ENCODE results near the gene SLC35F2. TPM values are rescaled to one million over a fixed set of nuclear protein-coding genes. Genes with fewer than 3 reads are reported as not detected.

Gene SLC35F2
- total and polyA plus RNA-seq, 10 donors = 5.0 to 9.1 (median 6.7) TPM

- peak overlapping the region in 2 of 8 donors; percentile 11 to 18 for H3K27ac ChIP-seq
- TF ChIP-seq POLR2A (IDR thresholded peaks at IDR 0.05) (no peak), CTCF (IDR thresholded peaks at IDR 0.05 in 8 of 11, conservative IDR thresholded peaks at IDR 0.05 in 3 of 11) (no peak), POLR2AphosphoS5 (IDR thresholded peaks at IDR 0.05) (no peak)
- intact Hi-C loops (cut with DNase I; ENCODE audit: low total_unique reads) = no loop called here
- H3K4me1 ChIP-seq = peaks cover 4 to 38% (median 20%) of the 10 kb centered on the region in 6 donors
- H3K9me3 ChIP-seq = no peaks in the 10 kb centered on the region
- peak overlapping the region in 2 of 8 donors; percentile 69 to 89 for H3K4me3 ChIP-seq
- 33 to 59% (median 45%) methylated on average over 7 of the region's 7 CpGs for WGBS, 5 donors
- no peaks in the 10 kb centered on the region for H3K36me3 ChIP-seq
- H3K27me3 ChIP-seq (replicated peaks in 1 of 7) = peaks cover 0 to 12% (median 0%) of the 10 kb centered on the region in 7 donors
- DNase-seq = no peak
Observed at GRCh38 chr11:107856981-107857517, 1.5 kb downstream of the SLC35F2 start.

- H3K36me3 ChIP-seq = no peaks in the 10 kb centered on the region
- 73 to 77% (median 74%) methylated on average over 10 of the region's 10 CpGs for WGBS, 5 donors
Observed at GRCh38 chr11:107856180-107856980, 2.2 kb downstream of the SLC35F2 start.

GRCh38 chr11:107853070-107853469, 5.5 kb downstream of the SLC35F2 start:
- Histone ChIP-seq H3K4me3 (no peak overlapping the region), H3K27me3 (replicated peaks in 1 of 7) (peaks cover 0 to 5% (median 0%) of the 10 kb centered on the region in 7 donors), H3K9me3 (no peaks in the 10 kb centered on the region), H3K36me3 (no peaks in the 10 kb centered on the region), H3K27ac (no peak overlapping the region), H3K4me1 (peaks cover 4 to 23% (median 10%) of the 10 kb centered on the region in 6 donors)
- intact Hi-C loops (cut with DNase I; ENCODE audit: low total_unique reads) = no loop called here
- no peak for TF ChIP-seq CTCF (IDR thresholded peaks at IDR 0.05 in 8 of 11, conservative IDR thresholded peaks at IDR 0.05 in 3 of 11)
- no peak for TF ChIP-seq POLR2AphosphoS5 (IDR thresholded peaks at IDR 0.05)
- no peak for TF ChIP-seq POLR2A (IDR thresholded peaks at IDR 0.05)
- 94 to 100% (median 95%) methylated on average over 6 of the region's 6 CpGs for WGBS, 5 donors
- DNase-seq = no peak

More at GRCh38 chr11:107856180-107856980, 2.2 kb downstream of the SLC35F2 start:
- Histone ChIP-seq H3K9me3 (no peaks in the 10 kb centered on the region), H3K27me3 (replicated peaks in 1 of 7) (peaks cover 0 to 12% (median 0%) of the 10 kb centered on the region in 7 donors), H3K27ac (peak overlapping the region in 2 of 8 donors; percentile 11 to 18), H3K4me3 (no peak overlapping the region), H3K4me1 (peaks cover 4 to 38% (median 20%) of the 10 kb centered on the region in 6 donors)
- no peak for TF ChIP-seq POLR2AphosphoS5 (IDR thresholded peaks at IDR 0.05)
- TF ChIP-seq POLR2A (IDR thresholded peaks at IDR 0.05) = no peak
- TF ChIP-seq CTCF (IDR thresholded peaks at IDR 0.05 in 8 of 11, conservative IDR thresholded peaks at IDR 0.05 in 3 of 11) = no peak
- intact Hi-C loops (cut with DNase I; ENCODE audit: low total_unique reads) = no loop called here
- no peak for DNase-seq

GRCh38 chr11:107851704-107852310, 6.8 kb downstream of the SLC35F2 start:
- TF ChIP-seq POLR2A (IDR thresholded peaks at IDR 0.05) (no peak), POLR2AphosphoS5 (IDR thresholded peaks at IDR 0.05) (no peak), CTCF (IDR thresholded peaks at IDR 0.05 in 8 of 11, conservative IDR thresholded peaks at IDR 0.05 in 3 of 11) (no peak)
- intact Hi-C loops (cut with DNase I; ENCODE audit: low total_unique reads) = no loop called here
- Histone ChIP-seq H3K4me1 (peaks cover 0 to 10% (median 0%) of the 10 kb centered on the region in 6 donors), H3K27ac (no peak overlapping the region), H3K9me3 (no peaks in the 10 kb centered on the region), H3K4me3 (no peak overlapping the region), H3K36me3 (no peaks in the 10 kb centered on the region), H3K27me3 (replicated peaks in 1 of 7) (no peaks in the 10 kb centered on the region)
- WGBS, 5 donors = 88 to 94% (median 90%) methylated on average over 4 of the region's 4 CpGs
- no peak for DNase-seq
